ENCODE data around the gene EFHD2.

- TF ChIP-seq CTCF (IDR thresholded peaks at IDR 0.05), result no peak
- no peak for TF ChIP-seq SIN3A (IDR thresholded peaks at IDR 0.05; ENCODE audit: borderline replicate concordance, insufficient read depth, low read depth, low read length)
- TF ChIP-seq TCF7L2 (IDR thresholded peaks at IDR 0.05; ENCODE audit: low read depth, low read length), result no peak
- no peak for TF ChIP-seq POLR2AphosphoS5 (IDR thresholded peaks at IDR 0.05; ENCODE audit: low read depth, low read length)
- TF ChIP-seq REST (IDR thresholded peaks at IDR 0.05; ENCODE audit: insufficient read depth in 1 of 2, low read depth in 2 of 2, low read length in 1 of 2), result no peak
Measured at GRCh38 chr1:15472587-15472986, 62.9 kb downstream of the EFHD2 start.
